Esophagus muscularis mucosa (tissue), 4 donors: ENCODE data around the gene ATP11C.

Experiments
- CTCF ChIP-seq, 3 experiments: fragments of 200-600 bp in 2 of 3; fragments of 450-650 bp in 1 of 3; sonication (generic) in 2 of 3; IDR thresholded peaks; one replicate each; pipeline ENCODE4 v1.5.1; 2017 to 2019; ENCODE audit warnings: antibody characterized with exemption in 3 of 3, mild to moderate bottlenecking in 2 of 3, moderate library complexity in 1 of 3
- EP300 ChIP-seq: sonication (generic); formaldehyde crosslinking; IDR thresholded peaks from one replicate; pipeline ENCODE4 v1.6.1; 2017; ENCODE audit warnings: antibody characterized with exemption
- POLR2A ChIP-seq: fragments of 450-650 bp; IDR thresholded peaks from one replicate; pipeline ENCODE4 v1.6.1; 2017; ENCODE audit warnings: antibody characterized with exemption, moderate library complexity, mild to moderate bottlenecking, low read depth
- POLR2AphosphoS5 ChIP-seq, 2 donors: sonication (generic); formaldehyde crosslinking; IDR thresholded peaks; one replicate each; pipeline ENCODE4 v1.6.1; 2017; ENCODE audit warnings: antibody characterized with exemption in 2 of 2

GRCh38 chrX:139762400-139763183 lies 170.3 kb downstream of the ATP11C start:
- TF ChIP-seq CTCF (IDR thresholded peaks at IDR 0.05), result no peak
- TF ChIP-seq POLR2A, result no peak
- TF ChIP-seq EP300, result no peak
- TF ChIP-seq POLR2AphosphoS5 (IDR thresholded peaks at IDR 0.05), result no peak
